ENCODE results near the gene PRKCH. TPM values are rescaled to one million over a fixed set of nuclear protein-coding genes. Genes with fewer than 3 reads are reported as not detected.

The PRKCH gene
- total RNA-seq, 2 experiments from 2014 or later = 244 to 293 TPM

DNA sequence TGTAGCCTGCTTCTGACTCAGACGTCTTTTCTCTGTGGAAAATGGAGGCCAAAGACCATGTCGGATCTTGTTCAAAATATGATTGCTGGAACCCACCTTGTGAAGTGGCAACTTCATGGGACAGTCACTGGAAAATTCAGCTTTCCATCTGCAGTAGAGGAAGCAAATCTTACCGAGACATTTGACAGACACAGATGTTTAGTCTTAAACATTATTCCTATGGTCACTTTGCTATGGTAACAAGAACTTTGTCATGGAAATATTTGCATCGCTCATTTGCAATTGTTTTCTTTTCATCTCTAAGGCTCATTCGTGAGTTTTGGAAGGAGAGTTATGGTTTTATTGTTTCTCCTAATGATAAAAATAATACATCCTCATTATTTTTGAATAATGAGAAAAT is 275.6 kb downstream of the PRKCH start:
- CTCF ChIA-PET = interaction anchor here (1.1 to 1.5 kb wide), 3 partner anchors 8 to 35 kb away, joined by 3 to 6 read pairs (median 3); no protein-coding TSS in a partner anchor
- H3K36me3 Mint-ChIP-seq (ENCODE audit: low read depth) = peaks cover 9% of the 10 kb centered on the region
- no peak overlapping the region for H3K27ac Mint-ChIP-seq
- peaks cover 52% of the 10 kb centered on the region for H3K4me1 Mint-ChIP-seq
- H3K27me3 Mint-ChIP-seq = peaks cover 2% of the 10 kb centered on the region
- no peak for DNase-seq
- POLR2A ChIA-PET = no interaction called here
- no peak overlapping the region for H3K4me3 Mint-ChIP-seq
- peaks cover 8% of the 10 kb centered on the region for H3K9me3 Mint-ChIP-seq

DNA sequence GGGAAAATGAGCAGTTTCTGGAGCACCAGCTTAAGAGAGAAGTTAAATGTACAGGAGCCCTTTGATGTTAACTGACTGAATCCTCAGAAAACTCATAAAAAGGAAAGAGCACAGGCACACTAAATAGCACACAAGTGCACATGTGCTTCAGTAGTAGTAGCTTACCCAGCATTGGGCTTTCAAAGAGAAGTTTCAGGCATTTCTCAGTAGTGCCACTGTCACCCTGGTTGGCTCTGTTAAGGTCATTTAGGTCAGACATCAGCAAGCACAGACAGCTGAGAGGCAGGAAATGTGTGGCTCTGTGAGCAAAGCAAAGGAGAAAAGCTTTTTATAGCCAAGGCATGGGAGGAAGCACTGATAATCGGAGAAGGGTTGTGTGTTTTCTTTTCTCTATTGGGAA is 277.6 kb downstream of the PRKCH start:
- peaks cover 37% of the 10 kb centered on the region for H3K4me1 Mint-ChIP-seq
- peak; percentile 50 for DNase-seq
- H3K36me3 Mint-ChIP-seq (ENCODE audit: low read depth) = peaks cover 2% of the 10 kb centered on the region
- POLR2A ChIA-PET = interaction anchor here (0.6 kb wide), 1 partner anchor 70 kb away, joined by 3 read pairs; no protein-coding TSS in a partner anchor
- peaks cover 2% of the 10 kb centered on the region for H3K27me3 Mint-ChIP-seq
- peak overlapping the region; percentile 61 for H3K27ac Mint-ChIP-seq
- CTCF ChIA-PET = interaction anchor here (0.6 to 2.0 kb wide), 6 partner anchors 9 to 599 kb away, joined by 3 to 8 read pairs (median 3); no protein-coding TSS in a partner anchor
- H3K9me3 Mint-ChIP-seq = peaks cover 5% of the 10 kb centered on the region
- no peak overlapping the region for H3K4me3 Mint-ChIP-seq

DNA sequence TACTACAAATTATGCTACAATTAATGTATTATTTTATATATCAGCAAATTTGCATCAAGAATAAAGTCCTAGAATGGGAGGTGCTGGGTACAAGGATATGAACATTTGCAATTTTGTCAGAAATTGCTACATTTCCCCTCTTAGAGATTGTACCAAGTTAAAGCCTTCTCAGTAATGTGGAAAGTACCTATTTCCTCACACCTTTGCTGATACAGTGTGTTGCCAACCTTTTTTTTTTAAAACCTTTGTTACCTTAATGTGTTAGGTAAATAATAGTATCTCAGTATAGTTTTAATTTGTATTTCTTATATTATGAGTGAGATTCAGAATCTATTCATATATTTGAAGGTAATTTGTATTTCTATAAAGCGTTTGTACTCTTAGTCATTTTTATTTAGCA is 278.6 kb downstream of the PRKCH start:
- DNase-seq = no peak
- Mint-ChIP-seq H3K27ac (no peak overlapping the region), H3K27me3 (peaks cover 2% of the 10 kb centered on the region), H3K9me3 (peaks cover 7% of the 10 kb centered on the region), H3K4me1 (peaks cover 27% of the 10 kb centered on the region), H3K36me3 (ENCODE audit: low read depth) (peaks cover 5% of the 10 kb centered on the region), H3K4me3 (no peak overlapping the region)
- ChIA-PET POLR2A (no interaction called here), CTCF (no interaction called here)

Other genes starting within 250 kb of the PRKCH start
- under 1 TPM; 0.30 to 0.42 TPM for gene TMEM30B, start 40.2 kb upstream of the PRKCH start, total RNA-seq